ENCODE measurements around the gene RPTOR.

The RPTOR gene

GRCh38 chr17:80859002-80859941 lies 314.6 kb downstream of the RPTOR start:
- no peak for DNase-seq (ENCODE audit: low read depth)
- no peak for TF ChIP-seq CTCF (IDR thresholded peaks at IDR 0.05; ENCODE audit: low read depth, low read length, missing control alignments)
- no peak overlapping the region for H3K4me3 ChIP-seq (ENCODE audit: low read depth, low read length)

- DNase-seq (ENCODE audit: low read depth) = no peak
- H3K4me3 ChIP-seq (ENCODE audit: low read depth, low read length) = no peak overlapping the region
- no peak for TF ChIP-seq CTCF (IDR thresholded peaks at IDR 0.05; ENCODE audit: low read depth, low read length, missing control alignments)
These were observed 315.5 kb downstream of the RPTOR start for GRCh38 chr17:80860101-80860671.

- H3K4me3 ChIP-seq (ENCODE audit: low read depth, low read length) = no peak overlapping the region
- no peak for TF ChIP-seq CTCF (IDR thresholded peaks at IDR 0.05; ENCODE audit: low read depth, low read length, missing control alignments)
These were observed 316.2 kb downstream of the RPTOR start for GRCh38 chr17:80860703-80861417.

GRCh38 chr17:80861418-80861815 lies 316.8 kb downstream of the RPTOR start:
- TF ChIP-seq CTCF (IDR thresholded peaks at IDR 0.05; ENCODE audit: low read depth, low read length, missing control alignments) = no peak
- no peak for DNase-seq (ENCODE audit: low read depth)
- no peak overlapping the region for H3K4me3 ChIP-seq (ENCODE audit: low read depth, low read length)

More at GRCh38 chr17:80860703-80861417, 316.2 kb downstream of the RPTOR start:
- DNase-seq (ENCODE audit: low read depth) = no peak

GRCh38 chr17:80861892-80862291 lies 317.3 kb downstream of the RPTOR start:
- DNase-seq (ENCODE audit: low read depth) = no peak
- TF ChIP-seq CTCF (IDR thresholded peaks at IDR 0.05; ENCODE audit: low read depth, low read length, missing control alignments) = no peak
- no peak overlapping the region for H3K4me3 ChIP-seq (ENCODE audit: low read depth, low read length)

- DNase-seq (ENCODE audit: low read depth) = no peak
- H3K4me3 ChIP-seq (ENCODE audit: low read depth, low read length) = no peak overlapping the region
- TF ChIP-seq CTCF (IDR thresholded peaks at IDR 0.05; ENCODE audit: low read depth, low read length, missing control alignments) = no peak
These were observed 317.9 kb downstream of the RPTOR start for GRCh38 chr17:80862481-80862961.

Measured in GM12864 (cell line).